Panc1 (cell line): ENCODE results near the gene ABTB2. TPM values are rescaled to one million over a fixed set of nuclear protein-coding genes. Genes with fewer than 3 reads are reported as not detected.

Experiments
- ATAC-seq: fragments of 200-7000 bp; cut with Tn5 transposase; 2 replicates; pipeline ENCODE4 v1.9.1; 2020; ENCODE audit warnings: mild to moderate bottlenecking, moderate library complexity
- BruUV-seq: library from RNA; stranded (reverse); fragments of 400-500 nt; replicated peaks from 2 replicates; lab custom pipeline; 2021; lab: Mats Ljungman, UMichigan
- CTCF ChIA-PET: fragments of 300-600 bp; sonication (Branson Sonifier 250); formaldehyde crosslinking; loops from one replicate; lab custom pipeline; 2022; ENCODE audit warnings: antibody characterized with exemption; lab: Charles Lee
- POLR2A ChIA-PET: fragments of 300-600 bp; sonication (Branson Sonifier 250); formaldehyde crosslinking; loops from one replicate; lab custom pipeline; 2022; ENCODE audit warnings: antibody characterized with exemption; lab: Charles Lee
- DNase-seq: peaks from one replicate; pipeline ENCODE4 v3.0.0-alpha.2; 2010; ENCODE audit warnings: low read depth, low spot score
- H3K27ac ChIP-seq: 2 replicates; pipeline ENCODE4 v1.5.1; 2011; ENCODE audit warnings: mild to moderate bottlenecking, low read length, inconsistent platforms
- H3K27me3 ChIP-seq: fragments of 200-500 bp; sonication (Bioruptor generic); 2 replicates; pipeline ENCODE4 v1.6.0; 2014; ENCODE audit warnings: low read length, inconsistent platforms; ENCODE audit not compliant: control insufficient read depth, insufficient read depth
- H3K36me3 ChIP-seq: fragments of 200-500 bp; sonication (Bioruptor generic); 2 replicates; pipeline ENCODE4 v1.5.1; 2014; ENCODE audit warnings: inconsistent platforms, mild to moderate bottlenecking, low read length, moderate library complexity; ENCODE audit not compliant: control insufficient read depth, insufficient read depth
- H3K4me1 ChIP-seq: 2 replicates; pipeline ENCODE4 v1.5.1; 2011; ENCODE audit warnings: inconsistent platforms, mild to moderate bottlenecking, low read length, moderate library complexity; ENCODE audit not compliant: control insufficient read depth, insufficient read depth
- H3K4me3 ChIP-seq, 2 experiments: 2 replicates each; pipeline ENCODE4 v1.5.1; 2011 to 2012; ENCODE audit warnings: low read depth in 2 of 2, low read length in 2 of 2, mild to moderate bottlenecking in 2 of 2, inconsistent platforms in 1 of 2, moderate library complexity in 1 of 2
- H3K9me3 ChIP-seq: fragments of 200-500 bp; sonication (Bioruptor generic); 2 replicates; pipeline ENCODE4 v1.5.1; 2014; ENCODE audit warnings: low read depth, mild to moderate bottlenecking, inconsistent platforms, low read length, moderate library complexity; ENCODE audit not compliant: control insufficient read depth, insufficient read depth
- POLR2AphosphoS5 ChIP-seq: IDR thresholded peaks from 2 replicates; pipeline ENCODE4 v1.6.1; 2012; ENCODE audit warnings: mild to moderate bottlenecking, low read depth, low read length, moderate library complexity
- SIN3A ChIP-seq: IDR thresholded peaks from 2 replicates; pipeline ENCODE4 v1.6.1; 2012; ENCODE audit warnings: low read depth, mild to moderate bottlenecking, low read length, moderate library complexity, borderline replicate concordance; ENCODE audit not compliant: insufficient read depth
- TCF7L2 ChIP-seq: IDR thresholded peaks from 2 replicates; pipeline ENCODE4 v1.6.1; 2011; ENCODE audit warnings: mild to moderate bottlenecking, low read depth, low read length, inconsistent platforms
- in situ Hi-C: cut with HindIII; loops from 2 replicates; pipeline ENCODE4 v1.10.0; 2016; ENCODE audit warnings: low sequenced_read_pairs, low pct_unique_long_range_greater_than_20kb
- intact Hi-C: fragments of 100-400 bp; cut with micrococcal nuclease; formaldehyde crosslinking; loops from one replicate; pipeline ENCODE4 v1.10.0; 2022; ENCODE audit not compliant: unreplicated experiment
- total RNA-seq: library from RNA; stranded (reverse); gene quantifications from one replicate; pipeline ENCODE4 v1.2.1, GENCODE V29; 2021; ENCODE audit not compliant: unreplicated experiment
- TF ChIP-seq, protein P1 (sequence below), 2 experiments: IDR thresholded peaks; 2 replicates each; pipeline ENCODE4 v1.6.1; 2011 to 2012; ENCODE audit warnings: low read depth in 2 of 2, control low read depth in 1 of 2, low read length in 1 of 2, mild to moderate bottlenecking in 1 of 2, moderate library complexity in 1 of 2; ENCODE audit not compliant: insufficient read depth in 1 of 2
- TF ChIP-seq, protein P2 (sequence below): fragments of 450-650 bp; IDR thresholded peaks from 2 replicates; pipeline ENCODE4 v1.5.1; 2017; ENCODE audit warnings: mild to moderate bottlenecking

ABTB2 gene
- total RNA-seq, 1 experiment from 2014 or later = 22.7 TPM

DNA sequence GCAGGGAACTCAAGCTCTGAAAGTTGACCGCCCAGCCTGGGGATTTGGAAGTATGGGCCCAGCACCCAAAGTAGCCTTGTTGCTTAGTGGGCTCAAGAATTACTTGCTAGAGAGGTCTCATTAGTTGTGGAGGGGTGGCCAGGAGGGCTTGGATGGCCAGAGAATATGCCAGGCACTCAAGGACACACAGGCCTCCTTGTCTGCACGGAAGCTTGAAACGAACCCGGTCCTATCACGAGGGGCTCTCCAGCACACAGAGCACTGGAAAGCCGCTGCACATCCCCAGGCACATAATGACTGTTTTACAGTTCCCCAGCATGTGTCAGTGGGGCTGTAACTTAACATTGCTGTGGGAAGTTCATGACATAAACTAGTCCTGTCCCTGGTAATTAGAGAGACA lies 196.4 kb downstream of the ABTB2 start:
- ATAC-seq (no peak), DNase-seq (no peak)
- intact Hi-C loops (no loop called here), in situ Hi-C loops (no loop called here)
- TF ChIP-seq, protein P1, sequence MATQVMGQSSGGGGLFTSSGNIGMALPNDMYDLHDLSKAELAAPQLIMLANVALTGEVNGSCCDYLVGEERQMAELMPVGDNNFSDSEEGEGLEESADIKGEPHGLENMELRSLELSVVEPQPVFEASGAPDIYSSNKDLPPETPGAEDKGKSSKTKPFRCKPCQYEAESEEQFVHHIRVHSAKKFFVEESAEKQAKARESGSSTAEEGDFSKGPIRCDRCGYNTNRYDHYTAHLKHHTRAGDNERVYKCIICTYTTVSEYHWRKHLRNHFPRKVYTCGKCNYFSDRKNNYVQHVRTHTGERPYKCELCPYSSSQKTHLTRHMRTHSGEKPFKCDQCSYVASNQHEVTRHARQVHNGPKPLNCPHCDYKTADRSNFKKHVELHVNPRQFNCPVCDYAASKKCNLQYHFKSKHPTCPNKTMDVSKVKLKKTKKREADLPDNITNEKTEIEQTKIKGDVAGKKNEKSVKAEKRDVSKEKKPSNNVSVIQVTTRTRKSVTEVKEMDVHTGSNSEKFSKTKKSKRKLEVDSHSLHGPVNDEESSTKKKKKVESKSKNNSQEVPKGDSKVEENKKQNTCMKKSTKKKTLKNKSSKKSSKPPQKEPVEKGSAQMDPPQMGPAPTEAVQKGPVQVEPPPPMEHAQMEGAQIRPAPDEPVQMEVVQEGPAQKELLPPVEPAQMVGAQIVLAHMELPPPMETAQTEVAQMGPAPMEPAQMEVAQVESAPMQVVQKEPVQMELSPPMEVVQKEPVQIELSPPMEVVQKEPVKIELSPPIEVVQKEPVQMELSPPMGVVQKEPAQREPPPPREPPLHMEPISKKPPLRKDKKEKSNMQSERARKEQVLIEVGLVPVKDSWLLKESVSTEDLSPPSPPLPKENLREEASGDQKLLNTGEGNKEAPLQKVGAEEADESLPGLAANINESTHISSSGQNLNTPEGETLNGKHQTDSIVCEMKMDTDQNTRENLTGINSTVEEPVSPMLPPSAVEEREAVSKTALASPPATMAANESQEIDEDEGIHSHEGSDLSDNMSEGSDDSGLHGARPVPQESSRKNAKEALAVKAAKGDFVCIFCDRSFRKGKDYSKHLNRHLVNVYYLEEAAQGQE (IDR thresholded peaks at IDR 0.05; ENCODE audit: insufficient read depth in 1 of 2, low read depth in 2 of 2, low read length in 1 of 2) = no peak
- TF ChIP-seq POLR2AphosphoS5 (no peak), SIN3A (no peak), TCF7L2 (no peak)
- TF ChIP-seq, protein P2, sequence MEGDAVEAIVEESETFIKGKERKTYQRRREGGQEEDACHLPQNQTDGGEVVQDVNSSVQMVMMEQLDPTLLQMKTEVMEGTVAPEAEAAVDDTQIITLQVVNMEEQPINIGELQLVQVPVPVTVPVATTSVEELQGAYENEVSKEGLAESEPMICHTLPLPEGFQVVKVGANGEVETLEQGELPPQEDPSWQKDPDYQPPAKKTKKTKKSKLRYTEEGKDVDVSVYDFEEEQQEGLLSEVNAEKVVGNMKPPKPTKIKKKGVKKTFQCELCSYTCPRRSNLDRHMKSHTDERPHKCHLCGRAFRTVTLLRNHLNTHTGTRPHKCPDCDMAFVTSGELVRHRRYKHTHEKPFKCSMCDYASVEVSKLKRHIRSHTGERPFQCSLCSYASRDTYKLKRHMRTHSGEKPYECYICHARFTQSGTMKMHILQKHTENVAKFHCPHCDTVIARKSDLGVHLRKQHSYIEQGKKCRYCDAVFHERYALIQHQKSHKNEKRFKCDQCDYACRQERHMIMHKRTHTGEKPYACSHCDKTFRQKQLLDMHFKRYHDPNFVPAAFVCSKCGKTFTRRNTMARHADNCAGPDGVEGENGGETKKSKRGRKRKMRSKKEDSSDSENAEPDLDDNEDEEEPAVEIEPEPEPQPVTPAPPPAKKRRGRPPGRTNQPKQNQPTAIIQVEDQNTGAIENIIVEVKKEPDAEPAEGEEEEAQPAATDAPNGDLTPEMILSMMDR = no peak
- Histone ChIP-seq H3K9me3 (no peaks in the 10 kb centered on the region), H3K27ac (no peak overlapping the region), H3K36me3 (no peaks in the 10 kb centered on the region), H3K4me1 (no peaks in the 10 kb centered on the region), H3K4me3 (no peak overlapping the region), H3K27me3 (no peaks in the 10 kb centered on the region)
- POLR2A ChIA-PET = interaction anchor here (0.8 kb wide), 1 partner anchor 46 kb away, joined by 7 read pairs; no protein-coding TSS in a partner anchor
- CTCF ChIA-PET = interaction anchor here (0.6 kb wide), 1 partner anchor 197 kb away, joined by 3 read pairs; no protein-coding TSS in a partner anchor
- BruUV-seq = no TSS peak

- no peak for DNase-seq
- in situ Hi-C loops (no loop called here), intact Hi-C loops (no loop called here)
- H3K4me3 ChIP-seq = no peak overlapping the region
- no peaks in the 10 kb centered on the region for H3K36me3 ChIP-seq
- BruUV-seq = no TSS peak
- H3K9me3 ChIP-seq = no peaks in the 10 kb centered on the region
- H3K27ac ChIP-seq = no peak overlapping the region
- ATAC-seq = no peak
- H3K4me1 ChIP-seq = 0 out of 2 replicates have a peak, but pooled peaks cover 4% of the 10 kb centered on the region
- H3K27me3 ChIP-seq = no peaks in the 10 kb centered on the region
- ChIA-PET CTCF (interaction anchor here (0.6 to 0.7 kb wide), 2 partner anchors 172 to 198 kb away, joined by 3 to 4 read pairs; no protein-coding TSS in a partner anchor), POLR2A (interaction anchor here (0.8 kb wide), 1 partner anchor 45 kb away, joined by 7 read pairs; no protein-coding TSS in a partner anchor)
- TF ChIP-seq POLR2AphosphoS5 (no peak), SIN3A (no peak), TCF7L2 (no peak)
- TF ChIP-seq, protein P2 = no peak
- TF ChIP-seq, protein P1 (IDR thresholded peaks at IDR 0.05; ENCODE audit: insufficient read depth in 1 of 2, low read depth in 2 of 2, low read length in 1 of 2) = no peak
Observed at GRCh38 chr11:34160791-34161190, 197.0 kb downstream of the ABTB2 start.
